GM10266 (cell line): ENCODE data around the gene CDKN1C.

Experiments used
- DNase-seq: peaks from one replicate; pipeline ENCODE4 v3.0.0; 2012; ENCODE audit errors: extremely low spot score
- TF ChIP-seq, protein P1 (sequence below): IDR thresholded peaks from 2 replicates; pipeline ENCODE4 v1.5.1; 2012; ENCODE audit warnings: mild to moderate bottlenecking, low read depth; ENCODE audit not compliant: control insufficient read depth, insufficient read depth; ENCODE audit errors: missing control alignments

Gene CDKN1C

DNA sequence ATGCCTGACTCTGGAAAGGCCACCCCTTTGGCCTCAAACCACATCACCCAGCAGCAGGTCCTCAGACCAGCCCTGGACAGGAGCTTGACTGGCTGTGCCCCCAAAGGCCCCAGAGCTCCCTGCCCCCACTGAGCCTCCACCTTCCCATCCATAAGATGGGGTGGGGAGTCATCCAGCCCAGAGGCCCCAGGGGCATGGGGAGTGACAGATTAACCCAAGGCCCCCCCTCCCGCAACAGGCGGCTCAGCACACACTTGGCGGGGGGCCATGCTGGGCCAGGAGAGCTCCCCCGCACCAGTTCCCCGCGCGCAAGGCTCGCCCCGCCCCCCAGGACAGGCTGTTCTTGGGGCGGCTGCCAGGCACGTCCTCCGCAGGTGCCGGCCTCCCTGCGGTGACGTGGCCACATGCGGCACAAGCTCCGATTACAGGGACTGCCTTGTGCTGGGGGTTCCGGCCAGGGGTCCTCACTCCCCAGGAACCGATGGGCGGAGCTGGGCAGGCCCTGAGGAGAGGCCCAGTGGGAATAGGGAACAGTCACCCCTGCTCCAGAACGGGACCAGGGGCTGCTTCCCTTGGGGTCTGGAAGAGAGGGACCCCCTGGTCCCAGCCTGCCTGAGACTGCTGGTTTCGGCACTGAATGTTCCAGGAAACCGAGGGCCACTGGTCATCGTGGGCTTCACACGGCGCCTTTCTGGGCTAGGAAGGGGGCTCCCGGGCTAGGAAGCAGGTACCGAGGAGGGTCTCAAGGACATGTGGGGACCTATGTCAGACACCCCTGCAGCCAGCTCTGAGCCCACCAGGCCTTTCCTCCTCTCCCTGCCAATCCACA, 5.1 kb upstream of the CDKN1C start:
- no peak for DNase-seq
- TF ChIP-seq, protein P1, sequence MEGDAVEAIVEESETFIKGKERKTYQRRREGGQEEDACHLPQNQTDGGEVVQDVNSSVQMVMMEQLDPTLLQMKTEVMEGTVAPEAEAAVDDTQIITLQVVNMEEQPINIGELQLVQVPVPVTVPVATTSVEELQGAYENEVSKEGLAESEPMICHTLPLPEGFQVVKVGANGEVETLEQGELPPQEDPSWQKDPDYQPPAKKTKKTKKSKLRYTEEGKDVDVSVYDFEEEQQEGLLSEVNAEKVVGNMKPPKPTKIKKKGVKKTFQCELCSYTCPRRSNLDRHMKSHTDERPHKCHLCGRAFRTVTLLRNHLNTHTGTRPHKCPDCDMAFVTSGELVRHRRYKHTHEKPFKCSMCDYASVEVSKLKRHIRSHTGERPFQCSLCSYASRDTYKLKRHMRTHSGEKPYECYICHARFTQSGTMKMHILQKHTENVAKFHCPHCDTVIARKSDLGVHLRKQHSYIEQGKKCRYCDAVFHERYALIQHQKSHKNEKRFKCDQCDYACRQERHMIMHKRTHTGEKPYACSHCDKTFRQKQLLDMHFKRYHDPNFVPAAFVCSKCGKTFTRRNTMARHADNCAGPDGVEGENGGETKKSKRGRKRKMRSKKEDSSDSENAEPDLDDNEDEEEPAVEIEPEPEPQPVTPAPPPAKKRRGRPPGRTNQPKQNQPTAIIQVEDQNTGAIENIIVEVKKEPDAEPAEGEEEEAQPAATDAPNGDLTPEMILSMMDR, result no peak

DNA sequence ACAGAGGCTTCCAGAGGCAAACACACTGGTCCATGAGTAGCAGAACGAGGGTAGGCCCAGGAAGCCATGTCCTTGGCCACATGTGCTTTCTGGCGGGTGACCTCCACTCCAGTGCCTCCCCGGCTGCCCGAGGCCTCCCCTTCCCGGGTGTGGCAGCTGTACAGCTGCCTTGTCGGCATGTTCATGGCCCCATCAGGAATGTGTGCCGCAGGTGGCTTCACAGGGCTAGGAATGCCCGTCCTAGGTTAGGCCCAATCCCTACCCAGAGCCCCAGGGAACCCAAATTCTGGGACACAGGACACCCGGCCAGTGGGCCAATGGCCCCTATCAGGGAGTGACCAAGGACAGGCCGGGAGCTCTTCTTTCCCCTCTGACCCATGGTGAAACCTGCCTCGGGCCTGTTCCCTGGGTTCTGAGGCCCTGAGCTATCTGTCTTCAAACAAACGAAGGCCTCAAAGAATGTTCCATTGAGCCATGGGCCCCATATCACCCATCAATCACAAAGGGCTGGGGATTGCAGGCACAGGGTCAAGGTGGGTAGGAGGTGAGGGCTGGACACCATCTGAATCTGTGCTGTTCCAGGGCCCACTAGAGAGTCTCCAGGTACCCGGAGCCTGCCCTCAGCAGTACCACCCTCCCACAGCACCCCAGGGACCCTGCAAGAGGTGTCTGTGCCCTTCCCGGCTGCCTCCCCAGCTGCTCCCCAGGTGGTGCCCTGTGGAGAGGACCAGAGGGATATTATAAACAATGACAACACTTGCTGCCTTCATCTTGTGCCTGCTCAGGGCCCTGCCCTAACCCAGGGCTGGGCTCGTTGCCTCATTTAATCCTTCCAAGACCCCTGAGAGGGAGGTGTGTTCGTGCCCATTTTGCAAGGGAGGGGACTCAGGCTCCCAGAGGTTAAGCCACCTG, 4.0 kb upstream of the CDKN1C start:
- TF ChIP-seq, protein P1, result no peak
- no peak for DNase-seq

DNA sequence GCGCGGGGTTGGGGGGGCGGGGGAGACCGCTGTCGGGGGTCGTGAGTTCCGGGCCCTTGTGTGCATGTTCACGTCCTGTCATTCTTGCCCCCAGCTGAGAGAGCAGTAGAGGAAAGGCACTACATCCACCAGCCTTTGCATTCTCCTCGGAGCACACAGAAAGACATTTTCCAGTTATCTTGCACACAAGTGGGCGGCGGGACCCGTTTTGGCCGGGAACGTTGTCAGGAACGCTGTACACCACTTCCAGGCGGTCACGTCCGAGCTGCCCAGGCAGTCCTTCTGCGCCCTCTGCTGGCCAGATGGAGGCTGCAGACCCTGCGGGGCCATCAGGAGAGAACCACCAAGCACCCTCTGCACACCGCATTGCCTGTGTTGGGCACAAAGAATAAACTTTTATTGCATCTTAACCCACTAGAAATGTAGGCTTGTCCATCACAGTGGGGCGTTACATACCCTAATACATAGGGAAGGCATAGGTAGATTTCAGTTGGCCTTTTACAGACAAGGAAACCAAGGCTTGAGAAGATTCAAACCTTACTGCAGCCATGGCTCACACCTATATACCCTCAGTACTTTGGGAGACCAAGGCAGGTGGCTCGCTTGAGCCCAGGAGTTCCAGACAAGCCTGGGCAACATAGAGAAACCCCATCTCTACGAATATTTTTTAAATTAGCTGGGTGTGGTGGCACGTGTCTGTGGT, 2.8 kb upstream of the CDKN1C start:
- DNase-seq, result peak; percentile 87
- TF ChIP-seq, protein P1, result peak; percentile 98

DNA sequence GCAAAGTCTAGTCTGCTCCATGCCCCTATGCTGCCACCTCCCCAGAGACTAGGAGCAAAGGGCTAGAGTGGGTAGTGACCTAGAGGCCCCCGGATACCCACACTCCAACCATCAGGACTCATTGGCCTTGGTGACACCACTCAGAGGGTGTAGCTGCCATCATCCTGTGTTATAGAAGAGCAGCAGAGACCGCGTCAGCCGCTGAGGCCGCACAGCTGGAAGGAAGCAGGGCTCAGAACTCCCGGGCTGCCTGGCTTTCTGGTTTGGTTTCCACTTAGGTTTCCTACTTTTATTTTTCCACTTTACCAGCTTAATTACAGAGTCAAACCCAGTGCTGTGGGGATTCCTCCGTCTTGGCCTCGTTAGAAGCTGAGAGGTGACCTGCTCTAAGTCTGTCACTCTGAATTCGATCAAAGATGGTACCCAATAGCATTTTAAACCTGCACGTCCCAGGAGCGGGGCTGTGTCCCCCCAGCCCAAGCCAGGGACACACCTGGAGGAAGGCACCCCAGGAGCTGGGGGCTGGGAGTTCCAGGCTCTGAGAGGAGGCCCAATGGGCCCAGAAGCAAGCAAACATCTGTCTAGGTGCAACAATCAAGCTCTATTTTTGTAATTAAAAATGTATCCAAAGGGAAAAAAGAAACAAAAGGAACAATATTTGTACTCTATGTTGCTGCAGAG, 2.1 kb upstream of the CDKN1C start:
- TF ChIP-seq, protein P1, result no peak

DNA sequence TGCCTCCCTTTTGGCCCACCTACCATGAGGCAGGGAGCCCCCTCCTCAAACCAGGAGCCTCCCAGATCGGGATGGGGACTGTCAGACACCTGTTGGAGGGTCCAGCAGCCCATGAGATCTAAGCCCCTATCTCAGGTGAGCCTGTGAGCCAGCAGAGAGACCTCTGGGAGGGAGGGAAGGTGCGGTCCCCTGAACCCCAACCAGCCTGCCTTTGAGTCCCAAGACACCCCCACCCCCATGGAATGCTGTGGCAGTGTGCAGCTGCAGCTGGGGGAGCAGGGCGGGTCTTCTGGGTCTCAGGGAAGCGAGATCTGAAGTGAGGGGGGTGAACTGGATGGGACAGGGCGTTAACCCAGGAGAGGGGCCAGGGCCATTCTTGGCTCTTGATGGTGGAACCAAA, 1.4 kb upstream of the CDKN1C start:
- DNase-seq, result no peak
- TF ChIP-seq, protein P1, result no peak

More for the DNA sequence above, 2.1 kb upstream of the CDKN1C start:
- DNase-seq, result no peak

DNA sequence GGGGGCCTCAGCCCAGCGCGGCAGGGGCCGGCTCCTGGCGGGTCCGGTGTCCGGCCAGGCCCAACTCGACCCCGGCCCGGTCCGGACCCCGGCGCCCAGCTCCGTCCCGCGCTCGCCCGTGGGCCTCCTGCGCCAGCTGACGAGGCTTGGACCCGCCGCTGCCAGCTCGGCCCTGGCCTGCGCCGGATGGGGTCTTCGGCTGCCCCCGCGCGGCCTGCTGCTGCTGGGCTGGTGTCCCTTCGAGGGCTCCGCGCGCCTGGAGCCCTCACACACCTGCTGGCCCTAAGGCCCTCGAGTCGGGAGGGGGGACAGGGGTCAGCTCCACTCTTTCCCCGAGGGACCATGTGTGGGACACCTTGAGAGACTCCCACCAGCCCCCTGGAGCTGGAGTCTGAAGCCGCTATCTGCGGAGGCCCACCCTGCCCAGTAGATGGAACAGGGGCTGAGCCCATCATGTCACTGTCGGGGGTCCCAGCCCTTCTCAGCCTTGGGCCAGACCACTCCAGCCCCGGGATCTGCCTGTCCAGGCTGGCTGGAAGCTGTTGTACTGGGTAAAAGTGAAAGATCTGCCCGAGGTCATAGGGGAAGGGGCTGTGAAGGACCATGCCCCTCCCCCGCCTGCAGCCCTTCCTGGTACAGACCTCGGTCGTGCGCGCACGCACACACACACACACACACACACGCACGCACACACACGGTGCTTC, 768 bp upstream of the CDKN1C start:
- DNase-seq, result peak; percentile 61
- TF ChIP-seq, protein P1, result peak; percentile 15
